HepG2 (cell line): ENCODE measurements around the gene ANXA3.

Source experiments
- DMAP1 ChIP-seq: IDR thresholded peaks from 2 replicates; pipeline ENCODE4 v1.6.1; 2016
- DPF2 ChIP-seq: sonication (generic); formaldehyde crosslinking; IDR thresholded peaks from 2 replicates; pipeline ENCODE4 v1.4.0; 2020; ENCODE audit warnings: mild to moderate bottlenecking, low read depth, missing genetic modification reagents, borderline replicate concordance
- HNF1B ChIP-seq: sonication (generic); formaldehyde crosslinking; IDR thresholded peaks from 2 replicates; pipeline ENCODE4 v1.5.1; 2020; ENCODE audit warnings: mild to moderate bottlenecking, moderate library complexity, missing genetic modification reagents
- JUN ChIP-seq: sonication (generic); formaldehyde crosslinking; IDR thresholded peaks from 2 replicates; pipeline ENCODE4 v1.4.0; 2020; ENCODE audit warnings: mild to moderate bottlenecking, missing genetic modification reagents
- MAFF ChIP-seq: IDR thresholded peaks from 2 replicates; pipeline ENCODE4 v1.6.1; 2011; ENCODE audit warnings: low read depth, low read length, improper control_type of control experiment
- MAX ChIP-seq: IDR thresholded peaks from 2 replicates; pipeline ENCODE4 v1.6.1; 2012; ENCODE audit warnings: inconsistent platforms
- POLR2AphosphoS2 ChIP-seq: IDR thresholded peaks from 2 replicates; pipeline ENCODE4 v1.6.1; 2011; ENCODE audit warnings: low read depth, low read length, improper control_type of control experiment
- ZNF501 ChIP-seq: sonication (generic); formaldehyde crosslinking; IDR thresholded peaks from 2 replicates; pipeline ENCODE4 v1.5.1; 2020; ENCODE audit warnings: mild to moderate bottlenecking, moderate library complexity, missing genetic modification reagents
- ZNF589 ChIP-seq: sonication (generic); formaldehyde crosslinking; conservative IDR thresholded peaks from 2 replicates; pipeline ENCODE4 v1.8.0; 2022; ENCODE audit warnings: mild to moderate bottlenecking, moderate library complexity, missing genetic modification reagents
- ZNF878 ChIP-seq: sonication (generic); formaldehyde crosslinking; IDR thresholded peaks from 2 replicates; pipeline ENCODE4 v1.8.1; 2023; ENCODE audit warnings: mild to moderate bottlenecking, missing genetic modification reagents, moderate library complexity

GRCh38 chr4:78606035-78606434 lies 54.5 kb downstream of the ANXA3 start:
- TF ChIP-seq ZNF501 (CRISPR knock-in tag) (no peak), HNF1B (CRISPR knock-in tag) (no peak), DMAP1 (no peak), POLR2AphosphoS2 (no peak), ZNF878 (CRISPR knock-in tag) (no peak), DPF2 (CRISPR knock-in tag) (no peak), JUN (CRISPR knock-in tag) (no peak), MAFF (no peak), MAX (no peak), ZNF589 (no peak)
